ENCODE data around the gene RCE1.

The RCE1 gene

DNA sequence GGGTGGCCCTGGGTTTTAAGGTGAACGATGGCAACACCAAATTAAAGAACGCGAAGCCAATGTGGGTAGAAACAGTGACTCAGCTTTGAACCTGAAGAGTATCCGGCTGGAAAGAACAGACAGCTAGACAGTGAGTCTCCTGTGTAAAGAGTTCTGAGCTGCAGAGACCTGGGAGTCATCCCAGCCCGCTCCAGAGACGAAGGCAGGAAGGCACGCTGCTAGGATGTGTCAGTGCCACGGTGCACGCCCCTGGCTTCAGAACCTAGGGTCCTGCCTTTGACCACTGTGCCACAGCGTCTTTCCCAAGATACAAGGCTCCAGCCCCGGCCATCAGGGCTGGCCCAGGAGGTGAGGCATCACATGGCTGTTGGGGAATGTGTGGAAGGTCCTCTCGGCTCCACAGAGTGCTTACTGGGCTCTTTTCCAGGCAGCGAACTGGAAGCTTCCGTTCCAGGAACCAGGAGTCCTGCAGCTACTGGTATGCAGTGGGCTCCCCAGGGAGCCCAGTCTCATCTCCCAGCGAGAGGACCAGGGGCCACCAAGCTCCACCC lies 43.5 kb downstream of the RCE1 start:
- no peaks in the 10 kb centered on the region for H3K9me3 ChIP-seq (ENCODE audit: severe bottlenecking)
- ATAC-seq (ENCODE audit: low read depth) (peak; percentile 47; the same call in 2 of the 3 replicates), DNase-seq (ENCODE audit: low spot score) (peak; percentile 43)
- H3K27me3 ChIP-seq (ENCODE audit: insufficient read depth, poor library complexity, severe bottlenecking) = no peaks in the 10 kb centered on the region
- 0 out of 2 replicates have a peak, but pooled peaks cover 6% of the 10 kb centered on the region for H3K36me3 ChIP-seq (ENCODE audit: low read depth)
- H3K4me1 ChIP-seq (ENCODE audit: insufficient read depth, poor library complexity, severe bottlenecking) = peaks cover 16% of the 10 kb centered on the region
- TF ChIP-seq, protein P1, sequence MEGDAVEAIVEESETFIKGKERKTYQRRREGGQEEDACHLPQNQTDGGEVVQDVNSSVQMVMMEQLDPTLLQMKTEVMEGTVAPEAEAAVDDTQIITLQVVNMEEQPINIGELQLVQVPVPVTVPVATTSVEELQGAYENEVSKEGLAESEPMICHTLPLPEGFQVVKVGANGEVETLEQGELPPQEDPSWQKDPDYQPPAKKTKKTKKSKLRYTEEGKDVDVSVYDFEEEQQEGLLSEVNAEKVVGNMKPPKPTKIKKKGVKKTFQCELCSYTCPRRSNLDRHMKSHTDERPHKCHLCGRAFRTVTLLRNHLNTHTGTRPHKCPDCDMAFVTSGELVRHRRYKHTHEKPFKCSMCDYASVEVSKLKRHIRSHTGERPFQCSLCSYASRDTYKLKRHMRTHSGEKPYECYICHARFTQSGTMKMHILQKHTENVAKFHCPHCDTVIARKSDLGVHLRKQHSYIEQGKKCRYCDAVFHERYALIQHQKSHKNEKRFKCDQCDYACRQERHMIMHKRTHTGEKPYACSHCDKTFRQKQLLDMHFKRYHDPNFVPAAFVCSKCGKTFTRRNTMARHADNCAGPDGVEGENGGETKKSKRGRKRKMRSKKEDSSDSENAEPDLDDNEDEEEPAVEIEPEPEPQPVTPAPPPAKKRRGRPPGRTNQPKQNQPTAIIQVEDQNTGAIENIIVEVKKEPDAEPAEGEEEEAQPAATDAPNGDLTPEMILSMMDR (IDR thresholded peaks at IDR 0.05; ENCODE audit: poor library complexity, severe bottlenecking) = no peak
- peak overlapping the region; percentile 3 for H3K27ac ChIP-seq (ENCODE audit: poor library complexity, severe bottlenecking)
- no peak overlapping the region for H3K4me3 ChIP-seq (ENCODE audit: severe bottlenecking)

DNA sequence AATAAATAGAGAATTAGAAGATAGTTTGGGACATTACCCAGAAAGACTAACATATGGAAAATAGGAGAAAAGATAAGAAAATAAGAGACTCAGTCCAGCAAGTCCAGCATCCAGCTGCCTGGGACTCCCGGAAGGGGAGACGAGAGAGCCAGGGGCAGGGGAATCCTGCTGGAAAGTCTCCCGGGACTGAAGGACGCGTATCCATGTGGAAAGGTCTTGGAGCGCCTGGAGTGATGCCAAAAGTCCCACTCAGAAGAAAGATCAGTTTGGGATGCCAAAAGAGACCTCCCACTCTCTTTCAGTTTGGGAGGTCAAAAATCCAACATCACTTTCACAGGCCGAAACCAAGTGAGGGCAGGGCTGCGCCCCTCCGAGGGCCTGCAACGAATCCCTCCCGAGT lies 44.3 kb downstream of the RCE1 start:
- TF ChIP-seq, protein P1 (IDR thresholded peaks at IDR 0.05; ENCODE audit: poor library complexity, severe bottlenecking) = no peak
- Histone ChIP-seq H3K4me3 (ENCODE audit: severe bottlenecking) (no peak overlapping the region), H3K36me3 (ENCODE audit: low read depth) (0 out of 2 replicates have a peak, but pooled peaks cover 6% of the 10 kb centered on the region), H3K4me1 (ENCODE audit: insufficient read depth, poor library complexity, severe bottlenecking) (peaks cover 24% of the 10 kb centered on the region), H3K27ac (ENCODE audit: poor library complexity, severe bottlenecking) (no peak overlapping the region), H3K27me3 (ENCODE audit: insufficient read depth, poor library complexity, severe bottlenecking) (no peaks in the 10 kb centered on the region), H3K9me3 (ENCODE audit: severe bottlenecking) (no peaks in the 10 kb centered on the region)
- ATAC-seq (ENCODE audit: low read depth) (no peak), DNase-seq (ENCODE audit: low spot score) (no peak)

DNA sequence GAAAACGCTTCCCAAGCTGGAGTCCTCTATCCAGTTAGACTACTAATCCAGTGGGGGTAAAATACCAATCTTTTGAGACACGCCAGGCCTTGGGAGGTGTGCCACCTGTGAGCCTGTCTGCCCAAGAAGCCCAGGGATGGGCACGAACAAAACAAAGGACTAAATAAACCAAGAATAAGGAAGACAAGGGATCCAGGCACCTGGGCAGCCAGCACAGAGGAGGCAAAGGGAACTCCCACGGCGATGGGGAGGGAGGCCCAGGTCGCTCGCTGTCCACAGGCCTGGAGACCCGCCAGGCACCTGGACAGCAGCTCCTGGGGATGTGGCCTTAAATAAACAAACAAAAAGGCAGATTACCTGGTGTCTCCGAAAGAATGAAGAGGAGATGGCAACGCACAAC lies 45.0 kb downstream of the RCE1 start:
- no peak for DNase-seq (ENCODE audit: low spot score)
- Histone ChIP-seq H3K27ac (ENCODE audit: poor library complexity, severe bottlenecking) (no peak overlapping the region), H3K36me3 (ENCODE audit: low read depth) (0 out of 2 replicates have a peak, but pooled peaks cover 6% of the 10 kb centered on the region), H3K27me3 (ENCODE audit: insufficient read depth, poor library complexity, severe bottlenecking) (no peaks in the 10 kb centered on the region), H3K9me3 (ENCODE audit: severe bottlenecking) (no peaks in the 10 kb centered on the region), H3K4me3 (ENCODE audit: severe bottlenecking) (no peak overlapping the region), H3K4me1 (ENCODE audit: insufficient read depth, poor library complexity, severe bottlenecking) (peaks cover 30% of the 10 kb centered on the region)
- no peak for ATAC-seq (ENCODE audit: low read depth)
- TF ChIP-seq, protein P1 (IDR thresholded peaks at IDR 0.05; ENCODE audit: poor library complexity, severe bottlenecking) = no peak

DNA sequence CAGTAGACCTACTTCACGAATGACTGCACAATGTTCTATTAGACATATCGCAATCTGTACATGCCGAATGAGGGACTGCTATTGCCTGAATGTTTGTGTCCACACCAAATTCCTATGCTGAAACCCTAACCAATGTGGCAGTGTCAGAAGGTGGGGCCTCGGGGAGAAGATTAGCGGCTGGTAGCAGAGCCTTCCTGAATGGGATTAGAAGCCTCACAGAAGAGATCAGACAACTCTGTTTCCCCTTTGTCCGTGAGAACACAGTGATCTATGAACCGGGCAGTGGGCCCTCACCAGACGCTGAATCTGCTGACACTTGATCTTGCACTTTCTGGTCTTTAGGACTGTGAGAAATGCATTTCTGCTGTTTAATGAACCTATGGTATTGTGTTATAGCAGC lies 46.7 kb downstream of the RCE1 start:
- H3K9me3 ChIP-seq (ENCODE audit: severe bottlenecking) = no peaks in the 10 kb centered on the region
- DNase-seq (ENCODE audit: low spot score) (no peak), ATAC-seq (ENCODE audit: low read depth) (no peak)
- TF ChIP-seq, protein P1 (IDR thresholded peaks at IDR 0.05; ENCODE audit: poor library complexity, severe bottlenecking) = no peak
- no peak overlapping the region for H3K4me3 ChIP-seq (ENCODE audit: severe bottlenecking)
- H3K27me3 ChIP-seq (ENCODE audit: insufficient read depth, poor library complexity, severe bottlenecking) = no peaks in the 10 kb centered on the region
- peaks cover 21% of the 10 kb centered on the region for H3K4me1 ChIP-seq (ENCODE audit: insufficient read depth, poor library complexity, severe bottlenecking)
- H3K27ac ChIP-seq (ENCODE audit: poor library complexity, severe bottlenecking) = no peak overlapping the region
- 0 out of 2 replicates have a peak, but pooled peaks cover 6% of the 10 kb centered on the region for H3K36me3 ChIP-seq (ENCODE audit: low read depth)

Data from RWPE2 (cell line).